Measurements from ENCODE around the gene PARD3.
"Not testable (repeated sequence)": the region's sequence is repeated elsewhere in the genome, so short reads cannot be mapped to it uniquely, and the experiment has no call there.

The PARD3 gene

GRCh38 chr10:34078745-34079470, 736.2 kb downstream of the PARD3 start:
- no peak for DNase-seq

DNA sequence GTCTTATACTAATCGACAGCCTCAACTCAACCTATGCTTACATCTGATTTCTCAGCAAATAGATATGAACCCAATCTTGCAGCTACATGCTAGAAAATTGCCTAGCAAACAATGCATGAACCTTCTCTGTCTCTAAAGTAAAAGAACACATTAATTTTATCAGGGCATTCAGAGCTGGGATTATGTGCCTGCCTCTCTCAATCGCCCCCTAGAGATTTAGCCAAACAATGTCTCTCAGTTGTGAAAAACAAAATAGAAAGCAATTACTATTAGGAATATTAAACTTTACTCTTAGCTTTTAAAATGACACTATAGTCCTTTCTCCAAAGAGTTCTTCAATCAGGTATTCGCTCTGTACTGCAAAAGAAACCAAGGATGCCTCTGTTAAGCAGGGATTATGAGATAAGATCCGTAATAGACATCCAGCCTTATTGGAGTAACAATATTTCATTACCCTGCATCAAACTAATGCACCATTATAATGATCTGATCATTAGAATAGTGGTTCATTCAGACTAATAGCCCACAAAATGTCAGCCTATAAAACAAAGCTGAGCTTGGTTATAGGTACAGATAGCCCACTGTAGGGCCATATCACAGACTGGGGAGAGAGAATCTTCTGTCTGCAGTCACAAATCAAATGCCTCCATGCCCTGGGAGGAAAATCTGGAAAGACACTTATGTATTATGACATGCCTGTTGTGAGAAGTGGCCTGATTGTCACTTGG, 736.9 kb downstream of the PARD3 start:
- DNase-seq, result no peak

DNA sequence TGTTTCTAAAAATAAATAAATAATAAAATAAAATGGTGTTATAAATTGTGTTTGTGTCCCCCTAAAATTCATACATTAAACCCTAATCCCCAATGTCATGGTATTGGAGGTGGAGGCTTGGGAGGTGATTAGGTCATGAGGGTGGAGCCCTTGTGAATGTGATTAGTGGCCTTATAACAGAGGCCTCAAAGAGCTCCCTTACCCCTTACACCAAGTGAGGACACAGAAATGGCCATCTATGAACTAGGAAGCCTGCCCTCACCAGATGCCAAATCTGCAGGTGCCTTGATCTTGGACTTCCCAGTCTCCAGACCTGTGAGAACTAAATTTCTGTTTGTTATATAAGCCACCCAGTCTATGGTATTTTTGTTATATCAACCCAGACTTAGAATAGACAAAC, 738.7 kb downstream of the PARD3 start:
- DNase-seq, result no peak

DNA sequence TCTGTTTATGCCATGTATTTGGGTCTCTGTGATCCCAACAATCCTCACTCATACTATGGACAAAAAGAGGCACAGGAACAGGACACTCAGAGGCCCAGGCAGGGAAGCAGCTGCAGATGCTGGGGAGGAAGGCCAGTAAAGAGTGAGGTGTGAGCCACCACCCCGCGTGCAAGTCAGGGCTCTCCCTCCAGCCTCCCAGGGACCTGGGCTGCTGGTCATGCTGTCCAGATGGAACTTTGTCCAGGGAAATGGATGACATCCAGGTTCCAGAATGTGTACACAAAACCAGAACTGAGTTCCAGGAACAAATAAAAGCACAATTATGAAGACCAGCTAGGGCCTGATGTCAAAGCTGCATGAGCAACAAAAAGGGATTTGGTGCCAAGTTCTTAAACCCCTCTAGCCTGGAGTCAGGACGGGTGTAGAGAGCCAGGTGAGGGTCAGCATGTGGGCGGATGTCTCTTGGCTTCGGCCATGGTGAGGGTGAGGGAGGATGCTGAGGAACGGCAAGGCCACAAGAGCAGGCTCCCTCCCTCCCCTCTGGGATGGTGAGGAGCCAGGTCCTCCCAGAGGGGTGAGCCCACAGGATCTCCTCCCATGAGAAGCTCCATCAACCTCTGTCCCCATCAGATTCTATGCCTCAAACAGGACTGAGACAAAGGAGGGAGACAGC, 739.7 kb downstream of the PARD3 start:
- no peak for DNase-seq

DNA sequence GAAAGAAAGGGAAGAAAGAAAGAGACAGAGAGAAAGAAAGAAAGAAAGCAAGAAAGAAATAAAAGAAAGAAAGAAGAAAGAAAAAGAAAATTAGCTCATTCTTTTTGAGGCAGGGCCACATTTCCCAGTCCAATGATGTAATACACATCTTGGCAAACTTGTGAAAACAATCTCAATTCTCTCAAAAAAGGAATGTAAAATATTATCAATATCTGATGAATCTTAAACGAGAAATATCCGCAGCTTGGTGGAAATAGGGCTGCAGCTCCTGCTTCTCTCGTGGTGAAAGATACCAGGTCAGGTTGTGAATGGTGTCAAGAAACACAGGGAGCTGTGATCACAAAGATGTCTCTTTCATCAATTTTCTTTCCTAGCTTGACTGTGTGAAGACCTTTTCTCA, 741.0 kb downstream of the PARD3 start:
- no peak for DNase-seq

DNA sequence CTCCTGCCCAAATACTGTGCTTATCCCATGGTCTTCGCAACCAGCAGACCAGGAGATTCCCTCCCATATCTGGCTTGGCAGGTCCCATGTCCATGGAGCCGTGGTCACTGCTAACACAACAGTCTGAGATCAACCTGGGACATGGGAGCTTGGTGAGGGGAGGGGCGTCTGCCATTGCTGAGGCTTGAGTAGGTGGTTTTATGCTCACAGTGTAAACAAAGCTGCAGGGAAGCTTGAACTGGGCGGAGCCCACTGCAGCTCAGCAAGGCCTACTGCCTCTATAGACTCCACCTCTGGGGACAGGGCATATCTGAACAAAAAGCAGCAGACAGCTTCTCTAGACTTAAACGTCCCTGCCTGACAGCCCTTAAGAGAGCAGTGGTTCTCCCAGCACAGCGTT, 747.4 kb downstream of the PARD3 start:
- DNase-seq, result not testable (repeated sequence)

- no peak for DNase-seq
These were observed 751.5 kb downstream of the PARD3 start for GRCh38 chr10:34063592-34063991.

DNA sequence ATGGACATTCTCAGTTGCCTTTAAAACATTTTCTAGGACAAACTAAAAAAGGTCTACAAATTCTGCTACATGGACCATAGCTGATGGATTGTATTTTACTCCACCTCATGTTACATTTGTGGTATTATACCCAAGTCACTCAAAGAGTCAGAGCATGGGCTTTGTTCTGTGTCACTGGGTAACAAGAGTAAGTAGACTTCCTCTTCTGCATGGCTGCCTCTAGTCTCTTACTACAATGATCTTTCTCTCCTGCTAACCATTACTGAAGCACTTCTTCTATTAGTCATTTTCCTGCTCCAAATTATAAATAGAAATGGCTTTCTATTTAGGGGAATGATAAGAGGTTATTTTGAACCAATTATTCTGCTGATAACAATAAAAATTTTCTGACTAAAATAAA, 753.3 kb downstream of the PARD3 start:
- no peak for DNase-seq

Data from activated gamma-delta T cell treated with Interleukin-2 at 50 U/mL for 16 hours (primary cell).